Stimulated activated CD8-positive, alpha-beta memory T cell treated with anti-CD3 and anti-CD28 coated beads, Interleukin-4, amount 100 ng/mL, for 1 hour (primary cell): ENCODE measurements around the gene MEX3D.
A peak's percentile ranks its signal among the peaks of the same experiment; 100 is the strongest.

Experiments used
- DNase-seq, 2 donors: peaks; one replicate each; pipeline ENCODE4 v3.0.0-alpha.2; 2020; ENCODE audit warnings: low read depth in 2 of 2, low spot score in 1 of 2

MEX3D gene

GRCh38 chr19:1568320-1569019 lies at the start of gene MEX3D:
Gene MEX3D, minus strand, starts transcription at chr19:1568325. Its CDS starts 267 bp downstream, at chr19:1568058.
- DNase-seq: peak; percentile 42 to 67

DNA sequence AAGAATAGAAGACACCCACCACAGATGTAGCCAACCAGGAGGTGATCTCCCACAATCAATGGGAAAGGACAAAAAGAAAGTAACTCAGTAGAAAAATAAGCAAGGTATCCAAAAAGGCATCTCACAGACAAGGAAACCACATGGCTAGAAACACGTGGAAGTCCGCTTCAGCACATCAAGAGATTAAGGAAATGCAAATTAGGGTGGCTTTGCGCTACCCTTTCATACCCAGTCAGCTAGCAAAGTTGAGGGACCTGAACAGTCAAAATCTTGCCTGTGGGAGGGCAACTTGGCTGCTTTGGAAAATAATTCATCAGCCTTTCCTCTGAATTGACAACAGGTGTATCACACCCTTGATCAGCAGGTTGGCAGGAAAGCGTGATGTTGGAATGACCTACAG lies 48.8 kb upstream of the MEX3D start:
- DNase-seq: no peak

DNA sequence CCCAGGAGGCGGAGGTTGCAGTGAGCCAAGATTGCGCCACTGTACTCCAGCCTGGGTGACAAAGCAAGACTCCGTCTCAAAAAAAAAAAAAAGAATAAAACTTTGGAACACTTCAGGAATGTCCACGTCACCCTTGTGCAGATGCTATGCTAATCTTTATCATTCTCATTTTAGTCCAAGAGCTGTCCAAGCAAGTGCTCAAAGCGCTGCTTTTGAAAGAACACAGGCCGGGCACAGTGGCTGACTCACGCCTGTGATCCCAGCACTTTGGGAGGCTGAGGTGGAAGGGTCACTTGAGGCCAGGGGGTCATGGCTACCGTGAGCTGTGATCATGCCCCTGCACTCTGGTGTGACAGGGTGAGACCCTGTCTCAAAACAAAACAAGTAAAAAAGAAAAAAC lies 48.3 kb upstream of the MEX3D start:
- no peak for DNase-seq

DNA sequence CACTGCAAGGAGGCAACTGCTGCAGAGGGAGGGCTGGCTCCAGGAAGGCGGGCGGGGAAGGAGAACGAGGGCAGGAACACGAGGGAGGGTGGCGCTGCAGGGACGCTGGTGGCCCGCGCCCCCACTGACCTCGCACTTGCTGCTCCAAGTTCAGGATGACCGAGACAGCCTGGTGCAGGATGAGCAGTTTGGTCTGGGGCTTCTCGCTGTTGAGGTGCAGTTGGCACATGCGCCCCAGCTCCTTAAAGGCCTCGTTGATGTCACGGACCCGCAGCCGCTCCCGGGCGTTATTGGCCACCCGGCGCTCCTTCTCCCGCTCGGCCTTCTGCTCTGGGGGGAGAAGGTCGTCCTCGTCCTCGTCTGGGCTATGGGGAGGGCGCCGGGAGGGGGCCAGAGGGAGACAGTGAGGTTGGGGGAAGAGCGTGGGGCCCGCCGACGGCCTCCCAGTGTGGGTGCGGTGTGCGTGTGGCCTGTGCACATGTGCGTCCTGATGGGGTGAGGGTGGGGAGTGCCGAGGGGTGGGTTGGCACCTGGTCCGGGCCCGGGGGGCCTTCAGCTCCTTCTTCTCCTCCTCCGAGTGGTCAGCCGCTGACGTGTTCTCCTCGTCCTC lies 47.1 kb upstream of the MEX3D start:
- no peak for DNase-seq

- no peak for DNase-seq
These were observed 45.9 kb upstream of the MEX3D start for GRCh38 chr19:1613808-1614570.

- DNase-seq: no peak
These were observed 45.0 kb upstream of the MEX3D start for GRCh38 chr19:1613146-1613545.

DNA sequence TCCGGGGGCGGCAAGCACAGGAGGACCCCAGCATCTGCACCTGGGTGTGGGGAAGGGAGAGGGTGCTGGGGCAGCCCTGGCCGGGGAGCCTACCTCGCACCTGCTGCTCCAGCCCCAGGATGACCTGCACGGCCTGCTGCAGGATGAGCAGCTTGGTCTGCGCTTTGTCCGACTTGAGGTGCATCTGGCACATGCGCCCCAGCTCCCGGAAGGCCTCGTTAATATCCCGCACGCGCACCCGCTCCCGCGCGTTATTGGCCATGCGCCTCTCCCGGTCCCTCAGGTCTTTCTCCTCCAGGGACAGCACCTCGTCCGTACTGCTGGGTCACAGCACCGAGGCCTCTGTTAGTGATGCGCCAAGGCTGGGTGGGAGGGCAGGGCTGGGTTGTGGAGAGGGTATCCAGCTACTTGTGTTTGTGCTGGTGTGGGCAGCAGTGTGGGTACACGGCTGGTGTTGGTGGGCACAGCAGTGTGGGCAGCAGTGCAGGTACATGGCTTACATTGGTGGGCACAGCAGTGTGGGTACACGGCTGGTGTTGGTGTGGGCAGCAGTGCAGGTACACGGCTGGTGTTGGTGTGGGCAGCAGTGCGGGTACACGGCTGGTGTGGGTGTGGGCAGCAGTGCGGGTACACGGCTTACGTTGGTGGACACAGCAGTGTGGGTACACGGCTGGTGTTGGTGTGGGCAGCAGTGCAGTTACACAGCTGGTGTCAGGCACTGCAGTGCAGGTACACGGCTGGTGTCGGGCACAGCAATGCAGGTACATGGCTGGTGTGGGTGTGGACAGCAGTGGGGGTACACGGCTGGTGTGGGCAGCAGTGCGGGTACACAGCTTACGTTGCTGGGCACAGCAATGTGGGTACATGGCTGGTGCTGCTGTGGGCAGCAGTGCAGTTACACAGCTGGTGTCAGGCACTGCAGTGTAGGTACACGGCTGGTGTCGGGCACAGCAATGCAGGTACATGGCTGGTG lies 44.3 kb upstream of the MEX3D start:
- no peak for DNase-seq

DNA sequence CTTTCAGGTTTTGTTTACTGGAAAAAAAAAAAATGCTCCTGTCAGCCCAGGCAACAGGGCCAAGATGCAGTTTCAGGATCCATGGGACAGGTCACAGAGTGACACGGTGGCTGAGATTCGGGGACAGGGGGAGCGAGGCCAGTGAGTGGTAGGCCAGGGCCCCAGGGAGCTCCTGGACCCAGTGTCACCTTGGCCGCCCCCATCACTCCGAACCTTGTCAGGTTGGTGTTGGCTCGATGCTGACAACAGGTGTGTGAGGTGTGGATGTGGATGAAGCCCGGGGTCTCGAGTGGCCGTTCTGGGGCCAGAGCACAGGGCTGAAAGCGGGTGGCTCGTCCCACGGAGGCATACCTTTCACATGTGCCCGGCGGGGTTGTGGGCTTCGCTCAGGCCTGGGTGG lies 43.2 kb upstream of the MEX3D start:
- no peak for DNase-seq

DNA sequence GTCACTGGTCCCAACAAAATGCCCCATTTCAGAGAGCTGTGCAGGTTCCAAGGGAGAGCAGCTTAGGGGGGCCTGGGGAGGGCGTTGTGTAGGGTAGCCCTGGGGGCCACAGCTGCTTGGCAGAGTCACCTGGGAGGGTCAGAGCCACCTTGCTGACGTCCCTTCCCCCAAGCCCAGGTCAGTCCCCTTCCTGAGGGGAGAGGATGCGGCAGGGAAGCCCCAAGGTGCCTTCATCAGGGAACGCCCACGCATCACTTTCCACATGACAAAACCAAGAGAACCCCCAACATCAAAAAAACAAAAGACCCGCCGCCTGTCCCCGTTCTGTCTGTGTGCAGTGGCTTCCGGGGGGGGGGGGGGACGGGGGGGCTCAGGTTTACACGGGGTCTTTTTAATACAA lies 42.5 kb upstream of the MEX3D start:
- no peak for DNase-seq

DNA sequence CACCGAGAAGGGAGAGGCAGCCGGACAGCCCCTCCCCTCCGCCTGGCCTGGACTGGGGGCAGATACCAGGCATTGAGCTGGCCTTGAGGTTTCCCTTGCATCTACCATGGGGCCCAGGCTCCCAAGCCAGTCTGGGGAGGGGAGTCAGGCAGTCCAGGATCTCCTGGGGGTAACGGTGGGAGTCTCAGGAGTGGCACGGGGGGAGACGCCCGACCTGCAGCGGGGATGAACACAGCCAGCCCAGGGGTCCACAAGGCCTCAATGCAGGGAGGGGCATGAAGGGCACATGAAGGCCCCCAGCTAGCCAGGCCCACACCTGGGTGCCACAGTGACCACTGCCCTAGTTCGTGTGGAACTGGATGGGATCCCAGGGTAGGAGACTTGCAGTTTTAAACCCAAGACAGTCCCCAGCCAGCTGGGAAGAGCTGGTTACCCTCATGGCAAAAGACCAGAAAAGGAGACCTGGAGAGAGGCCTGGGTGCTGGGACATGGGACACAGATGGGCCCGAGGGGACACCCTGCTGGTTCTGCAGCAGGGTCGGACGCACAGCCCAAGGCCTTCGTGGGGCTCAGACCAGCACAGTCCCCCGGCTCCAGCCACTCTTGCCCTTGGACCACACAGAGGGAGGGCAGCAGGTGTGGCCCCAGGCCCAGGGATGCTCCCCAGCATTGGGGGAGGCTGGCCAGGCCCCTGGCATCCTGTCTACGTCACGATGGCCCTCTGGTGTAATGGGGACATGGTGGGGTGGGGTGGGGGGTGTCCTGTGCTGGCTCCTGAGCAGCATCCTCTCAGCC lies 41.8 kb upstream of the MEX3D start:
- DNase-seq: no peak

- no peak for DNase-seq
These were observed 40.9 kb upstream of the MEX3D start for GRCh38 chr19:1609103-1609396.

- DNase-seq: no peak
These were observed 40.4 kb upstream of the MEX3D start for GRCh38 chr19:1608359-1609102.

- no peak for DNase-seq
These were observed 38.1 kb upstream of the MEX3D start for GRCh38 chr19:1606138-1606651.

DNA sequence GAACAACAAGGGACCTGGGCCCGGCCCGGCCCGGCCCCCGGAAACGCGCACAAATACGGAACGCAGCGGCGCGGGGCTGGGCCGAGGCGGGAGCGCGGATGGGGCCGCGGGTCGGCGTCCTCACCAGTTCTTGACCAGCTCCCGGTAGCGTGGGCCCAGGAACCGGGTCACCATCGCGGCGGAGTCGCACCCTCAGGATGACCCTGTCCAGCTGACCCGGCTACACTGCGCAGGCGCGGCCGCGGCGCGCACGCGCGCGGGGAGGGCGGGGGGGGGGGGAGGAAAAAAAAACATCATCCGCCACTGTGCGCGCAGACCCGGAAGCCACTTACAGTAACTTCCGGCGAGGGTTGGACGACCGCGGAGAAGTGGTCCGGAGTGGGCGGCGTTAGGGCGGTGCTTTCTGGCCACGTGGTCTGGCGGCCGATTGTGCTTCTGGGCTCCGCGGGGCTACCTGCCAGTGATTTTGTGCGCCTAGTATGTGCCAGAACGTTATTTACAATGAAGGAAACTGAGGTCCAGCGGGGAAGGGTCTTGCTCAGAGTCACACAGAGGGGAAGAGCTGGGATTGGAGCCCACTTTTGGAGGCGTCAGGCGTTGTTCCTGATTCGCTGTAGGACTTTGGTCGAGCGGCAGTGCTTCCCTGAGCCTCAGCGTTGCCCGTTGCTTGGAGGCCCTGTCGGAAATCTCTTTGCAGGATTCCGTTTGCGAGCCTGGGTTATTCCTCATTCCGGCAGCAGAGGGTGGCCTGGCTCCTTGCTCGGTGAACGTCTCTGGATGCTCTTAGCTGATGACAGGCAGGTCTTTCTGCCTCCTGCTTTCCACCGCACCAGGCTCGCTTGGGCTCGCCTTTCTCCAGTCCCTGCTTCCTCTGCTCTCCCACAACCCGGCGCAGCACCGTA lies 37.4 kb upstream of the MEX3D start, which contains the start of gene UQCR11:
Gene UQCR11 (minus strand): TSS at position 227 of the 902 bp plus-strand sequence. CDS start 53 bp downstream, at position 174.
- peak; percentile 77 to 86 for DNase-seq

DNA sequence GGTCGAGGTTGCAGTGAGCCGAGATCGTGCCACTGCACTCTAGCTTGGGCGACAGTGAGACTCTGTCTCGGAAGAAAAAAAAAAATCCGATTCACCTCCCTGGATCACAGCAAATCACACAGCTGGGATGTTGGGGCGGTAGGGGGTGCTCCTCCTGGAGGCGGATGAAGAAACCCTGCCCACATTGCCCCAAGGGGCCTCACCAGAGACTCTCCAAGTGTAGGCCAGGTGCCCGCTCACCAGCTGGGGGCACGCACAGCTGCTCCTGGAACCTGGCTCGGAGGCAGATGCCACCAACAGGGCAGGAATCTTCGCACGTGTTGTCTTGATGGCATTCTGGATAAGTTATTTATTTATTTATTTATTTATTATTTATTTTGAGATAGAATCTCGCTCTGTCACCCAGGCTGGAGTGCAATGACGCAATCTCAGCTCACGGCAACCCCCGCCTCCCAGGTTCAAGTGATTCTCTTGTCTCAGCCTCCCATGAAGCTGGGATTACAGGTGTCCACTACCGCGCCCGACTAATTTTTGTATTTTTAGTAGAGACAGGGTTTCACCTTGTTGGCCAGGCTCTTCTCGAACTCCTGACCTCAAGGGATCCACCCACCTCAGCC lies 34.1 kb upstream of the MEX3D start:
- DNase-seq: no peak

- no peak for DNase-seq
These were observed 33.5 kb upstream of the MEX3D start for GRCh38 chr19:1601613-1602064.

- no peak for DNase-seq
These were observed 31.3 kb upstream of the MEX3D start for GRCh38 chr19:1599460-1599846.
